Erythroblast (primary cell): Measurements from ENCODE around the gene SMS.

Source experiments
- DNase-seq, 2 experiments: peaks; one replicate each; lab custom pipeline; 2025; lab: John Stamatoyannopoulos, UW
- GATA1 ChIP-seq: IDR thresholded peaks from 2 replicates; pipeline ENCODE4 v1.6.1; 2011; ENCODE audit warnings: low read depth, mild to moderate bottlenecking, control low read depth, low read length, moderate library complexity
- POLR2A ChIP-seq: IDR thresholded peaks from 2 replicates; pipeline ENCODE4 v1.6.1; 2011; ENCODE audit warnings: mild to moderate bottlenecking, low read length

SMS gene

GRCh38 chrX:21940356-21940829, at the start of gene SMS:
Gene SMS (plus strand): TSS chrX:21940709. CDS start chrX:21940825, 116 bp downstream.
- TF ChIP-seq POLR2A (peak; percentile 37), GATA1 (no peak)
- DNase-seq = peak; percentile 73

- no peak for TF ChIP-seq POLR2A
- TF ChIP-seq GATA1 = no peak
- no peak for DNase-seq
Measured at GRCh38 chrX:21905313-21905712, 35.2 kb upstream of the SMS start.

- no peak for DNase-seq
- TF ChIP-seq POLR2A (no peak), GATA1 (no peak)
Measured at GRCh38 chrX:21905953-21906352, 34.6 kb upstream of the SMS start.

GRCh38 chrX:21907260-21907659, 33.2 kb upstream of the SMS start:
- TF ChIP-seq POLR2A (no peak), GATA1 (no peak)
- no peak for DNase-seq

- DNase-seq = no peak
- no peak for TF ChIP-seq GATA1
- no peak for TF ChIP-seq POLR2A
Measured at GRCh38 chrX:21911481-21911880, 29.0 kb upstream of the SMS start.

- no peak for DNase-seq
- no peak for TF ChIP-seq POLR2A
- no peak for TF ChIP-seq GATA1
Measured at GRCh38 chrX:21912220-21912619, 28.3 kb upstream of the SMS start.

- DNase-seq = no peak
Measured at GRCh38 chrX:21912989-21913388, 27.5 kb upstream of the SMS start.

GRCh38 chrX:21926116-21926515, 14.4 kb upstream of the SMS start:
- no peak for TF ChIP-seq POLR2A
- TF ChIP-seq GATA1 = no peak
- no peak for DNase-seq

More at GRCh38 chrX:21912989-21913388, 27.5 kb upstream of the SMS start:
- no peak for TF ChIP-seq GATA1
- no peak for TF ChIP-seq POLR2A

GRCh38 chrX:21926527-21927278, 13.8 kb upstream of the SMS start:
- DNase-seq = no peak
- TF ChIP-seq POLR2A = no peak
- no peak for TF ChIP-seq GATA1

GRCh38 chrX:21929209-21929608, 11.3 kb upstream of the SMS start:
- no peak for DNase-seq

GRCh38 chrX:21930986-21931385, 9.5 kb upstream of the SMS start:
- no peak for TF ChIP-seq POLR2A
- no peak for TF ChIP-seq GATA1

More at GRCh38 chrX:21929209-21929608, 11.3 kb upstream of the SMS start:
- TF ChIP-seq GATA1 (no peak), POLR2A (no peak)

GRCh38 chrX:21932292-21933002, 8.1 kb upstream of the SMS start:
- TF ChIP-seq GATA1 = no peak
- no peak for TF ChIP-seq POLR2A
- no peak for DNase-seq

More at GRCh38 chrX:21930986-21931385, 9.5 kb upstream of the SMS start:
- DNase-seq = no peak

- no peak for DNase-seq
- TF ChIP-seq POLR2A = no peak
- TF ChIP-seq GATA1 = no peak
Measured at GRCh38 chrX:21933077-21933476, 7.4 kb upstream of the SMS start.

- TF ChIP-seq POLR2A (no peak), GATA1 (no peak)
- DNase-seq = no peak
Measured at GRCh38 chrX:21934414-21934813, 6.1 kb upstream of the SMS start.
